Kasumi-1 (cell line): ENCODE results near the gene PCBD1.
A peak's percentile ranks its signal among the peaks of the same experiment; 100 is the strongest.
"Not testable (repeated sequence)": the region's sequence is repeated elsewhere in the genome, so short reads cannot be mapped to it uniquely, and the experiment has no call there.

Experiments used
- DNase-seq, 2 experiments: peaks; one replicate each; lab custom pipeline; 2025; lab: John Stamatoyannopoulos, UW

Gene PCBD1

GRCh38 chr10:70887804-70888800 is at the start of gene PCBD1:
Gene PCBD1 (minus strand): TSS chr10:70888565. CDS start chr10:70888533, 32 bp downstream.
- DNase-seq: peak; percentile 54 to 63

GRCh38 chr10:70937661-70938060 is 49.3 kb upstream of the PCBD1 start:
- DNase-seq: no peak

- no peak for DNase-seq
These were observed 47.7 kb upstream of the PCBD1 start for GRCh38 chr10:70936111-70936510.

- no peak for DNase-seq
These were observed 47.3 kb upstream of the PCBD1 start for GRCh38 chr10:70935631-70936030.

- no peak for DNase-seq
These were observed 46.8 kb upstream of the PCBD1 start for GRCh38 chr10:70935125-70935625.

GRCh38 chr10:70934701-70935100 is 46.3 kb upstream of the PCBD1 start:
- DNase-seq: no peak

GRCh38 chr10:70932392-70933196 is 44.2 kb upstream of the PCBD1 start:
- no peak for DNase-seq

- DNase-seq: no peak
These were observed 42.9 kb upstream of the PCBD1 start for GRCh38 chr10:70931168-70931815.

- no peak for DNase-seq
These were observed 42.1 kb upstream of the PCBD1 start for GRCh38 chr10:70930263-70931000.

- no peak for DNase-seq
These were observed 39.8 kb upstream of the PCBD1 start for GRCh38 chr10:70928140-70928539.

GRCh38 chr10:70927189-70927943 is 39.0 kb upstream of the PCBD1 start:
- no peak for DNase-seq

GRCh38 chr10:70926226-70927000 is 38.0 kb upstream of the PCBD1 start:
- no peak for DNase-seq

GRCh38 chr10:70925377-70926225 is 37.2 kb upstream of the PCBD1 start:
- peak; percentile 29 to 52 for DNase-seq

- no peak for DNase-seq
These were observed 35.3 kb upstream of the PCBD1 start for GRCh38 chr10:70923696-70924095.

- no peak for DNase-seq
These were observed 32.9 kb upstream of the PCBD1 start for GRCh38 chr10:70921285-70921684.

- DNase-seq: no peak
These were observed 32.2 kb upstream of the PCBD1 start for GRCh38 chr10:70920519-70920918.

- DNase-seq: not testable (repeated sequence)
These were observed 31.5 kb upstream of the PCBD1 start for GRCh38 chr10:70919906-70920305.

GRCh38 chr10:70918851-70919530 is 30.6 kb upstream of the PCBD1 start:
- no peak for DNase-seq
